ENCODE data around the gene GNPTG. TPM values are rescaled to one million over a fixed set of nuclear protein-coding genes. Genes with fewer than 3 reads are reported as not detected.

The GNPTG gene
- total RNA-seq, 1 donor from 2014 or later: 11.8 TPM

GRCh38 chr16:1371054-1371978 is 19.6 kb downstream of the GNPTG start:
- Mint-ChIP-seq H3K36me3 (no peaks in the 10 kb centered on the region), H3K9me3 (no peaks in the 10 kb centered on the region), H3K4me3 (no peak overlapping the region), H3K27ac (no peak overlapping the region), H3K4me1 (no peaks in the 10 kb centered on the region), H3K27me3 (ENCODE audit: insufficient read depth, low read depth) (peaks cover 2% of the 10 kb centered on the region)
- Histone ChIP-seq H3K4me1 (no peaks in the 10 kb centered on the region), H3K79me2 (ENCODE audit: low read depth) (no peaks in the 10 kb centered on the region), H3F3A (ENCODE audit: low read depth) (no peaks in the 10 kb centered on the region), H3K4me2 (no peak overlapping the region), H2AFZ (replicated peaks) (no peak overlapping the region), H3K27me3 (no peaks in the 10 kb centered on the region), H4K20me1 (ENCODE audit: low read depth) (peaks cover 15% of the 10 kb centered on the region), H3K36me3 (no peaks in the 10 kb centered on the region), H3K27ac (no peak overlapping the region), H3K9ac (no peak overlapping the region), H3K9me3 (ENCODE audit: low read depth) (no peaks in the 10 kb centered on the region), H3K4me3 (no peak overlapping the region)
- no peak for DNase-seq (ENCODE audit: low spot score)
- no peak for TF ChIP-seq EZH2phosphoT487 (IDR thresholded peaks at IDR 0.05)
- TF ChIP-seq, protein P1, sequence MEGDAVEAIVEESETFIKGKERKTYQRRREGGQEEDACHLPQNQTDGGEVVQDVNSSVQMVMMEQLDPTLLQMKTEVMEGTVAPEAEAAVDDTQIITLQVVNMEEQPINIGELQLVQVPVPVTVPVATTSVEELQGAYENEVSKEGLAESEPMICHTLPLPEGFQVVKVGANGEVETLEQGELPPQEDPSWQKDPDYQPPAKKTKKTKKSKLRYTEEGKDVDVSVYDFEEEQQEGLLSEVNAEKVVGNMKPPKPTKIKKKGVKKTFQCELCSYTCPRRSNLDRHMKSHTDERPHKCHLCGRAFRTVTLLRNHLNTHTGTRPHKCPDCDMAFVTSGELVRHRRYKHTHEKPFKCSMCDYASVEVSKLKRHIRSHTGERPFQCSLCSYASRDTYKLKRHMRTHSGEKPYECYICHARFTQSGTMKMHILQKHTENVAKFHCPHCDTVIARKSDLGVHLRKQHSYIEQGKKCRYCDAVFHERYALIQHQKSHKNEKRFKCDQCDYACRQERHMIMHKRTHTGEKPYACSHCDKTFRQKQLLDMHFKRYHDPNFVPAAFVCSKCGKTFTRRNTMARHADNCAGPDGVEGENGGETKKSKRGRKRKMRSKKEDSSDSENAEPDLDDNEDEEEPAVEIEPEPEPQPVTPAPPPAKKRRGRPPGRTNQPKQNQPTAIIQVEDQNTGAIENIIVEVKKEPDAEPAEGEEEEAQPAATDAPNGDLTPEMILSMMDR (IDR thresholded peaks at IDR 0.05): no peak
- no peak for TF ChIP-seq EZH2 (IDR thresholded peaks at IDR 0.05)

DNA sequence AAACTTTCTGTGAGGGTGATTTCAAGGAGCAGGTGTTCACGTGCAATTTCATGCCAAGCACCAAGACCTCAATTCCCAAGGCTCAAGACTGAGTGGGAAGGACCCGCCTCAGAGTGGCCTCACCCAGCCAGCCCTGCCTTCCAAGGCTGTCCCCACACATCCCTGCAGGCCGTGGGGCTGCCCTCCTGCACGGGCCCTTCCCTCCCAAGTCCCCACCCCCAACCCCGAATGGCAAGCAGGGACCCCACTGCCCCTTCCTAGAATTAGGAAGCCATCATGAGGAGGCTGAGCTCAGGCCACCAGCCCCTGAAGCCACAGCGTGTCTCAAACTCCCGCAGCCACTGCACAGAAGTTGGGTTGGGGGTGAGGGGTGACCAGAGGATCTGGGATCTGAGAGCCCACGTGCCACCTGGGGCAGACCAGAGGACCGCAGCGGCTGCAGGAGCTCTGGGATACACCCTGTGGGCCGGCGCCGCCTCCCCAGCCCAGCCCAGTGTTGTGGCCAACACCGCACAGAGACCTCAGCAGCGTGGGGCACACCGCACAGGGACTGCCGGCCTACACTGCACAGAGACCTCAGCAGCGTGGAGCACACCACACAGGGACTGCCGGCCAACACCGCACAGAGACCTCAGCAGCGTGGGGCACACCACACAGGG is 20.7 kb downstream of the GNPTG start:
- no peaks in the 10 kb centered on the region for H3K36me3 ChIP-seq
- TF ChIP-seq, protein P1 (IDR thresholded peaks at IDR 0.05): no peak
- TF ChIP-seq EZH2 (IDR thresholded peaks at IDR 0.05) (no peak), EZH2phosphoT487 (IDR thresholded peaks at IDR 0.05) (no peak)

DNA sequence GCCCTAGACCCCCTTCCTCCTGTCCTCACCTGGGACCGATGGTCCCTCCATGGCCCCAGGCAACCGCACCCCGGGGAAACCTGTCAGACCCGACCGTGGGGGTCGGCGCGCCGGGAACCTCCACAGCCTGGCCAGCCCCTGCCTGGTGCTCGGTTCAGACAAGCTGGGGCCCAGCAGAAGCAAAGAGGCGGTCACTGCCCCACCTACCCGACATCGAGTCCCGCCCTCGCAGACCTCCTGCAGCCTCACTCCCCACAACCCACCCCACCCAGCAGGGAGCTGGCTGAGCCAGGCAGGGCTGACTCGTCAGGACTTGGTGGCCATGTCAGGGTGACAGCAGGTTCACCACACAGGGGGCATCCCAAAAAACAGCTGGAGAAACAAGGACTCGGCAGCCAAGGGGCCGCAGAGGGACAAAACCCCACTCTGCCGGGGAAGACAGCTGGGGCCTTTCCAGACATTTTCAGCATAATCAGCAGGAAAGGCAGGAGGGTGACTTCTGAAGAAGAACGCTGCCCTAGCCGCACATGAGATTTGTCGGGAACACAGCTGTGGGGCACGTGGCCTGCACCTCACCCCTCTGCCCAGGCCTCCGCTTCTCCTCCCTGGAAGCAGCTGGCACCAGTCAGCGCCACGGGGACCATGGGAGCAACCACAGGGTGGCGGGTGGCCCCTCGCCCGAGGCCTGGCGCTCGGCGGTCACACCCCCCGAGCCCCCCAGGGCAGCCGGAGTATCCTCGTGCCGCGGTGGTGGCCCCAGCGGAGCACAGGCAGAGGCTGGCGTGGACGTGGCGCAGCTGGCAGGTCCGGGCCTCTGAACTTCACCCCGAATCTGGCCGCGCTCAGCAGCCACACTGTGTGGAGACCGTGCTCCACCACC is 22.9 kb downstream of the GNPTG start:
- H3K27ac Mint-ChIP-seq: no peak overlapping the region
- H3K9me3 Mint-ChIP-seq: no peaks in the 10 kb centered on the region
- Histone ChIP-seq H3K79me2 (ENCODE audit: low read depth) (peaks cover 15% of the 10 kb centered on the region), H3F3A (ENCODE audit: low read depth) (no peaks in the 10 kb centered on the region), H4K20me1 (ENCODE audit: low read depth) (peaks cover 43% of the 10 kb centered on the region), H2AFZ (replicated peaks) (no peak overlapping the region), H3K27me3 (peaks cover 14% of the 10 kb centered on the region), H3K4me3 (no peak overlapping the region), H3K9ac (no peak overlapping the region), H3K27ac (no peak overlapping the region), H3K9me3 (ENCODE audit: low read depth) (no peaks in the 10 kb centered on the region), H3K36me3 (no peaks in the 10 kb centered on the region), H3K4me2 (no peak overlapping the region), H3K4me1 (no peaks in the 10 kb centered on the region)
- H3K4me3 Mint-ChIP-seq: no peak overlapping the region
- no peak for DNase-seq (ENCODE audit: low spot score)
- TF ChIP-seq EZH2 (IDR thresholded peaks at IDR 0.05) (no peak), EZH2phosphoT487 (IDR thresholded peaks at IDR 0.05) (no peak)
- TF ChIP-seq, protein P1 (IDR thresholded peaks at IDR 0.05): no peak
- peaks cover 4% of the 10 kb centered on the region for H3K27me3 Mint-ChIP-seq (ENCODE audit: insufficient read depth, low read depth)
- H3K36me3 Mint-ChIP-seq: no peaks in the 10 kb centered on the region
- H3K4me1 Mint-ChIP-seq: peaks cover 8% of the 10 kb centered on the region

More for the DNA sequence above, 20.7 kb downstream of the GNPTG start:
- Histone ChIP-seq H3K27ac (no peak overlapping the region), H3K79me2 (ENCODE audit: low read depth) (no peaks in the 10 kb centered on the region), H4K20me1 (ENCODE audit: low read depth) (peaks cover 23% of the 10 kb centered on the region), H3K9ac (no peak overlapping the region), H3K9me3 (ENCODE audit: low read depth) (no peaks in the 10 kb centered on the region), H3K4me2 (no peak overlapping the region), H2AFZ (replicated peaks) (no peak overlapping the region), H3F3A (ENCODE audit: low read depth) (no peaks in the 10 kb centered on the region), H3K4me1 (no peaks in the 10 kb centered on the region), H3K27me3 (no peaks in the 10 kb centered on the region), H3K4me3 (no peak overlapping the region)
- no peaks in the 10 kb centered on the region for H3K4me1 Mint-ChIP-seq
- no peak overlapping the region for H3K4me3 Mint-ChIP-seq
- DNase-seq (ENCODE audit: low spot score): no peak
- H3K9me3 Mint-ChIP-seq: no peaks in the 10 kb centered on the region
- H3K27me3 Mint-ChIP-seq (ENCODE audit: insufficient read depth, low read depth): peaks cover 2% of the 10 kb centered on the region
- no peak overlapping the region for H3K27ac Mint-ChIP-seq
- H3K36me3 Mint-ChIP-seq: no peaks in the 10 kb centered on the region
